ENCODE results near the gene PEX12.
"Not testable (repeated sequence)": the region's sequence is repeated elsewhere in the genome, so short reads cannot be mapped to it uniquely, and the experiment has no call there.

Gene PEX12

GRCh38 chr17:35577830-35578196 is 558 bp downstream of the PEX12 start:
- DNase-seq: no peak

GRCh38 chr17:35575759-35576158 is 2.6 kb downstream of the PEX12 start:
- DNase-seq: no peak

- DNase-seq: no peak
Measured at GRCh38 chr17:35569405-35569804, 9.0 kb downstream of the PEX12 start.

- DNase-seq: peak in 1 of 2 experiments; percentile 21
Measured at GRCh38 chr17:35568561-35568960, 9.8 kb downstream of the PEX12 start.

GRCh38 chr17:35566968-35567367 is 11.4 kb downstream of the PEX12 start:
- DNase-seq: no peak

- not testable (repeated sequence) for DNase-seq
Measured at GRCh38 chr17:35563181-35563580, 15.2 kb downstream of the PEX12 start.

GRCh38 chr17:35560703-35561102 is 17.7 kb downstream of the PEX12 start, which contains the start of gene SLFN14:
Gene SLFN14, minus strand, starts transcription at chr17:35560819. Its CDS starts 2,757 bp downstream, at chr17:35558062.
- DNase-seq: no peak

GRCh38 chr17:35559495-35560210 is 18.7 kb downstream of the PEX12 start:
- DNase-seq: no peak

- DNase-seq: no peak
Measured at GRCh38 chr17:35557353-35557752, 21.0 kb downstream of the PEX12 start.

- DNase-seq: no peak
Measured at GRCh38 chr17:35555691-35556090, 22.7 kb downstream of the PEX12 start.

GRCh38 chr17:35554668-35555067 is 23.7 kb downstream of the PEX12 start:
- DNase-seq: no peak

- DNase-seq: no peak
Measured at GRCh38 chr17:35553310-35553709, 25.1 kb downstream of the PEX12 start.

GRCh38 chr17:35548978-35549377 is 29.4 kb downstream of the PEX12 start:
- DNase-seq: no peak

GRCh38 chr17:35548208-35548810 is 30.1 kb downstream of the PEX12 start:
- no peak for DNase-seq

GRCh38 chr17:35546487-35546886 is 31.9 kb downstream of the PEX12 start:
- DNase-seq: no peak

GRCh38 chr17:35545150-35545549 is 33.2 kb downstream of the PEX12 start:
- no peak for DNase-seq

GRCh38 chr17:35543856-35544255 is 34.5 kb downstream of the PEX12 start:
- no peak for DNase-seq

- no peak for DNase-seq
Measured at GRCh38 chr17:35542990-35543389, 35.4 kb downstream of the PEX12 start.

- DNase-seq: no peak
Measured at GRCh38 chr17:35541434-35541833, 36.9 kb downstream of the PEX12 start.

GRCh38 chr17:35540589-35541404 is 37.6 kb downstream of the PEX12 start:
- DNase-seq: peak in 1 of 2 experiments; percentile 33

GRCh38 chr17:35539659-35540026 is 38.7 kb downstream of the PEX12 start:
- DNase-seq: no peak

GRCh38 chr17:35537601-35538141 is 40.7 kb downstream of the PEX12 start, which contains the start of gene SLFN12L:
Gene SLFN12L, minus strand, starts transcription at chr17:35537678. Its CDS starts 15,314 bp downstream, at chr17:35522364.
- DNase-seq: no peak

GRCh38 chr17:35536664-35537171 is 41.7 kb downstream of the PEX12 start:
- DNase-seq: no peak
